ENCODE results near the gene PPHLN1. TPM values are rescaled to one million over a fixed set of nuclear protein-coding genes. Genes with fewer than 3 reads are reported as not detected.

PPHLN1 gene
- total RNA-seq, 1 donor from 2014 or later = 50.3 TPM

- Mint-ChIP-seq H3K9me3 (ENCODE audit: unreplicated experiment) (no peaks in the 10 kb centered on the region), H3K36me3 (ENCODE audit: low read depth, unreplicated experiment) (no peaks in the 10 kb centered on the region), H3K4me1 (ENCODE audit: unreplicated experiment) (no peaks in the 10 kb centered on the region), H3K4me3 (ENCODE audit: unreplicated experiment) (no peak overlapping the region), H3K27ac (ENCODE audit: unreplicated experiment) (no peak overlapping the region), H3K27me3 (ENCODE audit: unreplicated experiment) (peaks cover 2% of the 10 kb centered on the region)
- TF ChIP-seq CTCF (IDR thresholded peaks at IDR 0.05; ENCODE audit: unreplicated experiment) = no peak
- DNase-seq (ENCODE audit: low spot score) = no peak
Measured at GRCh38 chr12:42298887-42299286, 27.1 kb upstream of the PPHLN1 start.

GRCh38 chr12:42299392-42300308, 26.3 kb upstream of the PPHLN1 start:
- H3K9me3 Mint-ChIP-seq (ENCODE audit: unreplicated experiment) = no peaks in the 10 kb centered on the region
- H3K27me3 Mint-ChIP-seq (ENCODE audit: unreplicated experiment) = peaks cover 2% of the 10 kb centered on the region
- no peak overlapping the region for H3K27ac Mint-ChIP-seq (ENCODE audit: unreplicated experiment)
- H3K36me3 Mint-ChIP-seq (ENCODE audit: low read depth, unreplicated experiment) = no peaks in the 10 kb centered on the region
- H3K4me3 Mint-ChIP-seq (ENCODE audit: unreplicated experiment) = no peak overlapping the region
- no peaks in the 10 kb centered on the region for H3K4me1 Mint-ChIP-seq (ENCODE audit: unreplicated experiment)
- no peak for DNase-seq (ENCODE audit: low spot score)
- no peak for TF ChIP-seq CTCF (IDR thresholded peaks at IDR 0.05; ENCODE audit: unreplicated experiment)

GRCh38 chr12:42306297-42306696, 19.7 kb upstream of the PPHLN1 start:
- no peaks in the 10 kb centered on the region for H3K27me3 Mint-ChIP-seq (ENCODE audit: unreplicated experiment)
- DNase-seq (ENCODE audit: low spot score) = no peak
- no peaks in the 10 kb centered on the region for H3K36me3 Mint-ChIP-seq (ENCODE audit: low read depth, unreplicated experiment)
- H3K4me3 Mint-ChIP-seq (ENCODE audit: unreplicated experiment) = no peak overlapping the region
- no peak overlapping the region for H3K27ac Mint-ChIP-seq (ENCODE audit: unreplicated experiment)
- H3K9me3 Mint-ChIP-seq (ENCODE audit: unreplicated experiment) = no peaks in the 10 kb centered on the region
- no peaks in the 10 kb centered on the region for H3K4me1 Mint-ChIP-seq (ENCODE audit: unreplicated experiment)
- no peak for TF ChIP-seq CTCF (IDR thresholded peaks at IDR 0.05; ENCODE audit: unreplicated experiment)

GRCh38 chr12:42308390-42308789, 17.6 kb upstream of the PPHLN1 start:
- Mint-ChIP-seq H3K4me3 (ENCODE audit: unreplicated experiment) (no peak overlapping the region), H3K36me3 (ENCODE audit: low read depth, unreplicated experiment) (no peaks in the 10 kb centered on the region), H3K27ac (ENCODE audit: unreplicated experiment) (no peak overlapping the region), H3K27me3 (ENCODE audit: unreplicated experiment) (no peaks in the 10 kb centered on the region), H3K9me3 (ENCODE audit: unreplicated experiment) (no peaks in the 10 kb centered on the region), H3K4me1 (ENCODE audit: unreplicated experiment) (no peaks in the 10 kb centered on the region)
- no peak for DNase-seq (ENCODE audit: low spot score)
- TF ChIP-seq CTCF (IDR thresholded peaks at IDR 0.05; ENCODE audit: unreplicated experiment) = no peak

- Mint-ChIP-seq H3K27me3 (ENCODE audit: unreplicated experiment) (no peaks in the 10 kb centered on the region), H3K4me1 (ENCODE audit: unreplicated experiment) (no peaks in the 10 kb centered on the region), H3K4me3 (ENCODE audit: unreplicated experiment) (no peak overlapping the region), H3K9me3 (ENCODE audit: unreplicated experiment) (no peaks in the 10 kb centered on the region), H3K36me3 (ENCODE audit: low read depth, unreplicated experiment) (no peaks in the 10 kb centered on the region), H3K27ac (ENCODE audit: unreplicated experiment) (no peak overlapping the region)
- DNase-seq (ENCODE audit: low spot score) = no peak
- no peak for TF ChIP-seq CTCF (IDR thresholded peaks at IDR 0.05; ENCODE audit: unreplicated experiment)
Measured at GRCh38 chr12:42309996-42310395, 16.0 kb upstream of the PPHLN1 start.

Data from endothelial cell (in vitro differentiated cells).